ENCODE data around the gene GFPT1.

- TF ChIP-seq YY1 (tag by site-specific recombination; IDR thresholded peaks at IDR 0.05) (no peak), CTCF (tag by site-specific recombination; IDR thresholded peaks at IDR 0.05) (no peak), ZNF274 (IDR thresholded peaks at IDR 0.05; ENCODE audit: low read length) (no peak), ZNF274 (tag by site-specific recombination; IDR thresholded peaks at IDR 0.05; ENCODE audit: borderline replicate concordance) (no peak), ZBTB44 (tag by site-specific recombination; IDR thresholded peaks at IDR 0.05) (no peak), REPIN1 (tag by site-specific recombination; IDR thresholded peaks at IDR 0.05; ENCODE audit: low read depth) (no peak), ZNF239 (tag by site-specific recombination; IDR thresholded peaks at IDR 0.05) (no peak), ZNF10 (tag by site-specific recombination; IDR thresholded peaks at IDR 0.05) (no peak), BCL11B (tag by site-specific recombination; IDR thresholded peaks at IDR 0.05; ENCODE audit: low read depth) (no peak), ZNF19 (tag by site-specific recombination; IDR thresholded peaks at IDR 0.05; ENCODE audit: low read depth) (no peak), GLI4 (tag by site-specific recombination; IDR thresholded peaks at IDR 0.05) (no peak), ZNF660 (tag by site-specific recombination; IDR thresholded peaks at IDR 0.05) (no peak), ZNF324 (tag by site-specific recombination; IDR thresholded peaks at IDR 0.05) (no peak)
These were observed 42.7 kb downstream of the GFPT1 start for GRCh38 chr2:69344305-69344704.

Data from HEK293 (cell line).